Breast epithelium (tissue), 3 donors: ENCODE measurements around the gene CFAP46.

Experiments
- CTCF ChIP-seq, 3 donors: fragments of 450-650 bp; IDR thresholded peaks; one replicate each; pipeline ENCODE4 v1.5.1; 2016 to 2017; ENCODE audit warnings: antibody characterized with exemption in 3 of 3, mild to moderate bottlenecking in 3 of 3, moderate library complexity in 3 of 3
- POLR2A ChIP-seq: fragments of 450-650 bp; IDR thresholded peaks from one replicate; pipeline ENCODE4 v1.6.1; 2016; ENCODE audit warnings: antibody characterized with exemption, mild to moderate bottlenecking, moderate library complexity

- TF ChIP-seq CTCF (IDR thresholded peaks at IDR 0.05) = no peak
- no peak for TF ChIP-seq POLR2A
These were observed 176.9 kb downstream of the CFAP46 start for GRCh38 chr10:132765435-132765834.
